Loucy (cell line): ENCODE results near the gene IER3.

Experiments
- EZH2phosphoT487 ChIP-seq: fragments of 200-600 bp; IDR thresholded peaks from 2 replicates; pipeline ENCODE4 v1.6.1; 2018; ENCODE audit warnings: antibody characterized with exemption, mild to moderate bottlenecking, moderate library complexity, borderline replicate concordance
- TF ChIP-seq, protein P1 (sequence below): fragments of 200-600 bp; sonication (generic); conservative IDR thresholded peaks from 2 replicates; pipeline ENCODE4 v1.5.1; 2014; ENCODE audit warnings: mild to moderate bottlenecking, antibody characterized with exemption, low read length

GRCh38 chr6:30781395-30781742, 37.0 kb upstream of the IER3 start:
- TF ChIP-seq, protein P1, sequence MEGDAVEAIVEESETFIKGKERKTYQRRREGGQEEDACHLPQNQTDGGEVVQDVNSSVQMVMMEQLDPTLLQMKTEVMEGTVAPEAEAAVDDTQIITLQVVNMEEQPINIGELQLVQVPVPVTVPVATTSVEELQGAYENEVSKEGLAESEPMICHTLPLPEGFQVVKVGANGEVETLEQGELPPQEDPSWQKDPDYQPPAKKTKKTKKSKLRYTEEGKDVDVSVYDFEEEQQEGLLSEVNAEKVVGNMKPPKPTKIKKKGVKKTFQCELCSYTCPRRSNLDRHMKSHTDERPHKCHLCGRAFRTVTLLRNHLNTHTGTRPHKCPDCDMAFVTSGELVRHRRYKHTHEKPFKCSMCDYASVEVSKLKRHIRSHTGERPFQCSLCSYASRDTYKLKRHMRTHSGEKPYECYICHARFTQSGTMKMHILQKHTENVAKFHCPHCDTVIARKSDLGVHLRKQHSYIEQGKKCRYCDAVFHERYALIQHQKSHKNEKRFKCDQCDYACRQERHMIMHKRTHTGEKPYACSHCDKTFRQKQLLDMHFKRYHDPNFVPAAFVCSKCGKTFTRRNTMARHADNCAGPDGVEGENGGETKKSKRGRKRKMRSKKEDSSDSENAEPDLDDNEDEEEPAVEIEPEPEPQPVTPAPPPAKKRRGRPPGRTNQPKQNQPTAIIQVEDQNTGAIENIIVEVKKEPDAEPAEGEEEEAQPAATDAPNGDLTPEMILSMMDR, result no peak
- TF ChIP-seq EZH2phosphoT487, result no peak
